GM12864 (cell line): ENCODE data around the gene BICC1.
"Not testable (repeated sequence)": the region's sequence is repeated elsewhere in the genome, so short reads cannot be mapped to it uniquely, and the experiment has no call there.

Experiments
- DNase-seq: peaks from one replicate; pipeline ENCODE4 v3.0.0-alpha.2; 2011; ENCODE audit warnings: low read depth
- H3K4me3 ChIP-seq: 2 replicates; pipeline ENCODE4 v1.5.1; 2011; ENCODE audit warnings: mild to moderate bottlenecking, low read depth, low read length, control low read depth
- CTCF ChIP-seq: IDR thresholded peaks from 2 replicates; pipeline ENCODE4 v1.5.1; 2011; ENCODE audit warnings: low read depth, mild to moderate bottlenecking, moderate library complexity, low read length, control low read depth, inconsistent platforms; ENCODE audit errors: missing control alignments

The BICC1 gene

GRCh38 chr10:58857251-58857805 lies 344.7 kb downstream of the BICC1 start:
- no peak for DNase-seq
- TF ChIP-seq CTCF = no peak
- H3K4me3 ChIP-seq = no peak overlapping the region

- DNase-seq, H3K4me3 ChIP-seq: not testable (repeated sequence)
These were observed 345.5 kb downstream of the BICC1 start for GRCh38 chr10:58858123-58858522.

- TF ChIP-seq CTCF = no peak
- no peak for DNase-seq
- no peak overlapping the region for H3K4me3 ChIP-seq
These were observed 346.9 kb downstream of the BICC1 start for GRCh38 chr10:58859526-58859925.

- no peak for DNase-seq
- H3K4me3 ChIP-seq = no peak overlapping the region
- TF ChIP-seq CTCF = no peak
These were observed 355.0 kb downstream of the BICC1 start for GRCh38 chr10:58867683-58868082.

- TF ChIP-seq CTCF = no peak
- no peak overlapping the region for H3K4me3 ChIP-seq
- no peak for DNase-seq
These were observed 356.2 kb downstream of the BICC1 start for GRCh38 chr10:58868736-58869435.

GRCh38 chr10:58870070-58870469 lies 357.4 kb downstream of the BICC1 start:
- H3K4me3 ChIP-seq = no peak overlapping the region
- no peak for TF ChIP-seq CTCF
- DNase-seq = no peak

GRCh38 chr10:58873161-58873560 lies 360.5 kb downstream of the BICC1 start:
- no peak overlapping the region for H3K4me3 ChIP-seq
- TF ChIP-seq CTCF = no peak
- no peak for DNase-seq
